VCaP (cell line): Measurements from ENCODE around the gene PDGFA.

Experiments used
- H3K27ac ChIP-seq: fragments of 450-650 bp; 2 replicates; pipeline ENCODE4 v1.5.1; 2017
- CTCF ChIP-seq: fragments of 450-650 bp; conservative IDR thresholded peaks from 2 replicates; pipeline ENCODE4 v1.5.1; 2017; ENCODE audit warnings: mild to moderate bottlenecking, moderate library complexity

PDGFA gene

DNA sequence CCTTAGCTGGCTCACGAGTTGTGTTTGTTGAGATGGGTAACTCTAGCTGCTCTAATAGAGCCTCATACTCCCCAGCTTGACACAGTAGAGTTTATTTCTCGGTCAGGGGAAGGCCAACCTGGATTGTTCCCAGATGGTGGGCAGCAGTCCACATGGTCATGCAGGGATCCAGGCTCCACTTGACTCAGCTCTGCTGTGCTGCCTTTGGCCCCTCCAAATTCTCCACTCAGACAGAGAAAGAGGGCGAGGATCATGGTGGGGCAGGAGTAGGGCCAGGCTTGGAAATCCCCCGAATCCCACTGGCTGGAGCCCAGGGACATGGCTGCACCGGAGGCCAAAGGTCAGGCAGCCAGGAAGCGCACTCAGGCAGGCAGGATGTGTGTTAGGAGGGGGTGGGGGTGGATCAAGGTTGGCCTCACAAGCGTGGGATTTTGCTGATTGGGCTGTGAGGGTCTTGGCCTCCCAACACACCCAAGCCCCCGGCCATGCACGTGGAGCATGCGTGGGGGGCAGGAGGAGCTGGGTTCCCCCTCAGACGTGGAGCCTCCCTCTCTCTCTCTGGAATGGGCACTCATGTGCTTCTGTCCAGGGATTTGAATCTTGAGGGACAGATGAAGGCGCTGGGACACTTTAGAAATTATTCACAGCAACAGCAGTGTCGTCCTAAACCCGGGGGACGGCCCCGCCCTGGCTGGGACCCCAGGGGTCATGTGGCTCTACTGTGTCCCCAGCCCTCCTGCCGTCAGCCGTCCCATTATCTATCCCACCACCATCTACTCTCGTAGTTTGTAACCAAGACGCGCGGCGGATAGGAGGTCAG is 44.8 kb downstream of the PDGFA start:
- no peak overlapping the region for H3K27ac ChIP-seq
- no peak for TF ChIP-seq CTCF

DNA sequence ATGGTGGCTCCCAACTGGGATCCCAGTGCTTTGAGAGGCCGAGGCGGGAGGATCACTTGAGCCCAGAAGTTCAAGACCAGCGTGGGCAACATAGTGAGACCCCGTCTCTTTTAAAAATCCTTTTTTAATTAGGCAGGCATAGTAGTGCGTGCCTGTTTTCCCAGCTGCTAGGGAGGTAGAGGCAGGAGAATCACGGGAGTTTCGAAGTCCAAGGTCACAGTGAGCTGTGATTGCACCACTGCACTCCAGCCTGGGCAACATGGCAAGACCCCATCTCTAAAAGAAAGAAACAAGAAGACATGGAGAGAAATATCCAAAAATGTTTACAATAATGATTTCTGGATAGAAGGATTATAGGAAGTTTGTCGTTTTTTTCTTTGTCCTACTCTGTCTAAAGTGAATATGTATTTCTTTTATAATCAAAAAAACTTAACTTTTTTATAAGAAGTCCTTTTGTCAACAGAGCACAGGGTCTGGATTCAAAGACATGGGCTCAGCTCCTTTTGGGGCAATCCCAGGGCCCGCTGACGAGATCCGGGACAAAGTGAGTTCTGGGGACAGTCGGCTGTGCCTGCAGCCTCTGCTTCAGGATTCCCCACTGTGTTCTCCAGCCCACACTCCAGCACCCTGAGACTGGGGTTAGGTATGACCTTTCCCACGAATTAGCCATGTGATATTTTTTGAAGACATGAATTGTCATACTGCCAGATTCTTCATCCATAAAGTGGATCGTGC is 45.6 kb downstream of the PDGFA start:
- TF ChIP-seq CTCF, result no peak
- no peak overlapping the region for H3K27ac ChIP-seq

DNA sequence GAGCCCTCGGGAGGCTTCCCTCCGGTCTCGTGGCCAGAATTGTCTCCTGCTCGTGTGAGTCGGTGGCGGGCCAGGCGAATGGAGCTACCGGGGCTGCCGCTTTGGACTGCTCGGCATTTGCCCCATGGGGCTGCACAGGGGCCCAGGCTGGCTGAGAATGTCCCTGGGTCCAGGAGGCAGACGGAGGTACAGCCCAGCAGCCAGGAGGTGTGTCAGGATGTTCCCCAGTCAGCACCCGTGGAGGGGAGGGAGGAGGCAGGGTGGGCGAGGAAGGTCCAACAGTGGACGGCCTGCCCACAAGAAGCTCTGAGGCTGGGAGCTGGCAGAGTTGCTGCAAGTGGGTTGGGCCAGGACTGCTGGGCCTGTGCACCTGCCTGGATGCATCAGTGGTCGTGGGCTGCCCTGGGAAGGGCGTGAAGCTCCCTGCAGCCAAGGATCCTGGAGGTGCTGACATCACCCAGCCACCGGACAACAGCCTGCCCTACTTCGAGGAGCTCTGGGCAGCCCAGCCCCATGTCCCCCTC is 46.4 kb downstream of the PDGFA start:
- H3K27ac ChIP-seq, result no peak overlapping the region
- no peak for TF ChIP-seq CTCF

DNA sequence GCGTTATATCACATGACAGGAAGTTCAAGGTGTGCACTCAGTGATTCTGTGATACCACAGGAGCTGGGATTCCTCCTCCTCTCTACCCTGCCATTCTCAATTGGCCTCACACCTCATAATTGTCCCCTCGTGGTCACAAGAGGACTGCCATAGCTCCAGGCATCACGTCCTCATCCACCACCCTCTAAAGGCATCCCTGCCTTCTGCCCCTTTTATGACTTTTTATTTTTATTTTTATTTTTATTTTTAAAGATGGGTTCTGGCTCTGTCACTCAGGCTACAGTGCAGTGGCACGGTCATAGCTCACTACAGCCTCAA is 47.0 kb downstream of the PDGFA start:
- no peak overlapping the region for H3K27ac ChIP-seq
- no peak for TF ChIP-seq CTCF

DNA sequence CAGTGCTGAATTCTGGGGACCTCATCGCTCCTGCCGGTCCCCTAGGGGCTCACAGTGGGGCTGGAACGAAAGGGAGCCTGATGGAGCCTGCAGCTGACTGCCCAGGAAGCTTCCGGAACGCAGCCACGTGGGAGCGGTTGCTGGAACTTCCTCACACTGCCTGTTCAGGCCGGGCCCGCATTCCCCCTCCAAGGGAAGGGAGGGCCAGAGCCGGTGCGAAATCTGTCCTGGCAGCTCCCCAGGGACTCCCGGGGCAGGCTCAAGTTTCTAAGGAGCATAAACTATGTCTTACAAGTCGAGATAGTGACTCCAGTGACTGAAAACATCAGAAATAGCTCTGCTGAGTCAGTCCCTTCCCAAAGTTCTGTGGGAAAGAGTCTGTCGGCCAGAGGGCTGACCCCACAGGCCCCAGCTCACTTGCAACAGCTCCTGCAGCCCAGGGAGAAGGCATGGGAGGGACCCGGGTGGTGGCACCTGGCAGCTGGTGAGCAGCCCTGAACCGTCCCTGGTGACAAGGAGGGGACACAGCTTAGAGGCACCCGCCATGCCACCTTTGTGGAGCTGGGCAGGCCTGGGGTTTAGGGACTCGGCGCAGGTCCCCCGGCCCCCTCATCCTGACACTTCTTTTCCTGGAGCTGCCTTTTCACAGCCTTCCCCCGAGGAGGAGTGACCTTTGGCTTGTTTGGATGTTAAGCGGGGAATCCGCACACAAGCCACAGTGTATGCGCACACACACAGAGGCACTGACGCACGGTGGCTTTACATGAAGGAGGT is 47.6 kb downstream of the PDGFA start:
- H3K27ac ChIP-seq, result no peak overlapping the region
- no peak for TF ChIP-seq CTCF

DNA sequence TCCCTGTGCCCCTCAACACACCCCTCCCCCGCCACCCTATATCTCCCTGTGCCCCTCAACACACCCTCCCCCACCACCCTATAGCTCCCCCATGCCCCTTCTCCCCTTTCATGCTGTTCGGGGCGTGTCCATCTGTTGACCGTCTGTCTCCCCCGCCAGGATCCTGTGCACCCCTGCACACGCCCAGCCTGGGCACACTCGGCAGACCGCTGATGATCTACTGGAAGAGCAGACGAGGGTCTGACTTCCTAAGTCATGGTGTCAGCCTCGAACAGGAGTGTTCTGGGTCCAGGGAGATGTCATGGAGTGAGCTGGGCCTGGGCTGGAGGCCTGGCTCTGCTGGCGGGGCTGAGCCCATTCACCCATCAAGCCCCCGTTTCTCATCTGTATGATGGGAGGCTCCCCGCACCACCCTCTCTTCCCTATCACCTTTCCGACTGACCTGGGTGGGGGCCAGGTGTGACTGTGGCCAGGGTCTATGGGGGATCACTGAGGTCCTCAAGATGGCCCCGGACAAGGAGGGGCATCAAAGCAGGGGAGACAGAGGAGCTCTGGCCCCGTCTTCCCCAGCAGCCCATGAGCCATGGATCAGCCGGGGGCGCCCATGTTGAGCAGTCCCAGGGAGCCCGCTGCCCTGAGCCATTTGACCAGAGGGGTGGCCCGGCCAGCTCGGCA is 48.3 kb downstream of the PDGFA start:
- TF ChIP-seq CTCF, result no peak
- H3K27ac ChIP-seq, result no peak overlapping the region

DNA sequence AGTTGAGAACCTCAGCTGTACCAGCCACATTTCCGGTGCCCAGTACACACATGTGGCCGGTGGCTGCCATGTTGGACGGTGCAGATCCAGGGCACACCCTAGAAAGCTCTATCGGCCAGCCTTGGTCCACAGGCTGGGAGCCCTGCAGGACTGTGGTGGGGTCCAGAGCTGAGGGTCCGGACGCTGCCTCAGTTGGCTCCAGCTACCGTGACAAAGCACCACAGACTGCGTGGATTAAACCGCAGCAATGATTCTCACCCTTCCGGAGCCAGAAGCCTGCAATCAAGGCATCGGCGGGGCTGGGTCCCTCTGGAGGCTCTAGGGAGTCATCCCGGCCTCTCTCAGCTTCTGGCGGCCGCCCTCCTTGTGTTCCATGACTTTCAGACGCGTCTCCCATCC is 50.1 kb downstream of the PDGFA start:
- H3K27ac ChIP-seq, result no peak overlapping the region
- TF ChIP-seq CTCF, result no peak
